ENCODE results near the gene OFD1. TPM values are rescaled to one million over a fixed set of nuclear protein-coding genes. Genes with fewer than 3 reads are reported as not detected.

The OFD1 gene
- total and polyA plus RNA-seq, 2 of the 8 experiments (the other 6 are each of a cell fraction or from before 2014, with no cell fraction given) = 8.0 to 23.4 TPM

DNA sequence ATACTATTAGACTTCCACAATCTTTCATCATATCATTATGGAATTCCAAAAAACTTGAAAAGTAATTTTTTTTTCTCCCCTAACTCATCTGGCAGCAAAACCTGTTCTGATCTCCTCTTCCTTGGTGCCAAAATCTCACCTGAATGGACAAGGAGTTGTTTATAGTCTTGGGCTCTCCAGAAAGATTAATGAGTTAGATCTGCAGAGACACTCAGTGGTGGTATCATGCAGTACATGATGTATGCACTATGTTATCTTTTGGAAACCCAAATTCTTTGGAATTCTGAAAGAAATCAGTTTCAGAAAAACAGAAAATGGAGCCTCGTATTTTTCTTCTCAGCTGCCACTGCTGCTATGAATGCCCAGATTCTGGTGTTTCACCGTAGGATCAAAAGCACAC, 70.7 kb downstream of the OFD1 start (continued):
- TF ChIP-seq KDM1A (IDR thresholded peaks at IDR 0.05; ENCODE audit: borderline replicate concordance, low read length) (no peak), CTBP2 (IDR thresholded peaks at IDR 0.05; ENCODE audit: borderline replicate concordance, insufficient read depth, insufficient read length, low read length) (no peak)

Data from H1 (cell line).